Trophoblast cell (in vitro differentiated cells and primary cell): ENCODE results near the gene CBFA2T3.

Experiments used
- DNase-seq, 2 donors: peaks; one replicate each; pipeline ENCODE4 v3.0.0-alpha.2; 2016
- H2AFZ ChIP-seq: 2 replicates; pipeline ENCODE4 v1.6.1; 2013; ENCODE audit warnings: low read length, moderate library complexity, mild to moderate bottlenecking; ENCODE audit not compliant: insufficient read depth, poor library complexity
- H2AK5ac ChIP-seq: 2 replicates; pipeline ENCODE4 v1.6.1; 2013; ENCODE audit warnings: mild to moderate bottlenecking, low read length
- H2BK120ac ChIP-seq: 2 replicates; pipeline ENCODE4 v1.6.1; 2013; ENCODE audit warnings: low read length, mild to moderate bottlenecking, moderate library complexity; ENCODE audit not compliant: insufficient read depth, poor library complexity
- H2BK12ac ChIP-seq: 2 replicates; pipeline ENCODE4 v1.6.1; 2013; ENCODE audit warnings: mild to moderate bottlenecking, low read length, moderate library complexity
- H2BK5ac ChIP-seq: 2 replicates; pipeline ENCODE4 v1.6.1; 2013; ENCODE audit warnings: low read length, low read depth, moderate library complexity, mild to moderate bottlenecking; ENCODE audit not compliant: poor library complexity
- H3K14ac ChIP-seq: 2 replicates; pipeline ENCODE4 v1.6.1; 2013; ENCODE audit warnings: mild to moderate bottlenecking, low read length
- H3K18ac ChIP-seq: 2 replicates; pipeline ENCODE4 v1.6.1; 2013; ENCODE audit warnings: mild to moderate bottlenecking, low read length
- H3K23ac ChIP-seq: 2 replicates; pipeline ENCODE4 v1.6.1; 2013; ENCODE audit warnings: low read length
- H3K27ac ChIP-seq: 2 replicates; pipeline ENCODE4 v1.5.1; 2013; ENCODE audit warnings: low read depth, mild to moderate bottlenecking, inconsistent platforms, low read length, moderate library complexity
- H3K27me3 ChIP-seq: 2 replicates; pipeline ENCODE4 v1.6.1; 2013; ENCODE audit warnings: inconsistent platforms, mild to moderate bottlenecking, low read length, moderate library complexity; ENCODE audit not compliant: insufficient read depth
- H3K36me3 ChIP-seq, 2 experiments: 1 replicate in 1 of 2; 2 replicates in 1 of 2; pipeline ENCODE4 v1.6.1; 2013; ENCODE audit warnings: low read length in 2 of 2, mild to moderate bottlenecking in 2 of 2, moderate library complexity in 1 of 2; ENCODE audit not compliant: insufficient read depth in 2 of 2, control insufficient read depth in 1 of 2
- H3K4ac ChIP-seq: 2 replicates; pipeline ENCODE4 v1.6.1; 2013; ENCODE audit warnings: low read depth, mild to moderate bottlenecking, low read length, moderate library complexity
- H3K4me1 ChIP-seq, 2 experiments: 1 replicate in 1 of 2; 2 replicates in 1 of 2; pipeline ENCODE4 v1.6.1; 2013; ENCODE audit warnings: low read length in 2 of 2, mild to moderate bottlenecking in 2 of 2, moderate library complexity in 1 of 2; ENCODE audit not compliant: insufficient read depth in 2 of 2, control insufficient read depth in 1 of 2
- H3K4me2 ChIP-seq: 2 replicates; pipeline ENCODE4 v1.6.1; 2013; ENCODE audit warnings: inconsistent platforms, mild to moderate bottlenecking, low read length, moderate library complexity
- H3K4me3 ChIP-seq: 2 replicates; pipeline ENCODE4 v1.5.1; 2013; ENCODE audit warnings: mild to moderate bottlenecking, low read depth, low read length, inconsistent platforms
- H3K79me1 ChIP-seq: one replicate; pipeline ENCODE4 v1.6.1; 2013; ENCODE audit warnings: low read length
- H3K79me2 ChIP-seq: 2 replicates; pipeline ENCODE4 v1.6.1; 2013; ENCODE audit warnings: low read length, mild to moderate bottlenecking; ENCODE audit not compliant: control insufficient read depth, insufficient read depth, poor library complexity
- H3K9ac ChIP-seq: 2 replicates; pipeline ENCODE4 v1.6.1; 2013; ENCODE audit warnings: mild to moderate bottlenecking, low read length
- H3K9me3 ChIP-seq: 2 replicates; pipeline ENCODE4 v1.6.1; 2013; ENCODE audit warnings: low read depth, mild to moderate bottlenecking, control low read depth, inconsistent platforms, low read length; ENCODE audit not compliant: insufficient read depth
- H4K12ac ChIP-seq: 2 replicates; pipeline ENCODE4 v1.6.1; 2013; ENCODE audit warnings: low read depth, mild to moderate bottlenecking, low read length, moderate library complexity
- H4K8ac ChIP-seq: 2 replicates; pipeline ENCODE4 v1.6.1; 2013; ENCODE audit warnings: low read depth, mild to moderate bottlenecking, low read length, moderate library complexity
- H4K91ac ChIP-seq: one replicate; pipeline ENCODE4 v1.6.1; 2013; ENCODE audit warnings: low read depth, mild to moderate bottlenecking, low read length, moderate library complexity
- WGBS: extraction: QIAGEN DNeasy Blood & Tissue Kit; methylation state at CpG from one replicate; pipeline ENCODE4 v1.1.7; 2013; ENCODE audit warnings: missing lambda C conversion rate; ENCODE audit not compliant: insufficient read length, insufficient coverage; ENCODE audit errors: extremely low coverage; 5-methylcytosine and 5-hydroxymethylcytosine counted together

Gene CBFA2T3

GRCh38 chr16:88964636-88965035, 12.4 kb downstream of the CBFA2T3 start:
- no peak for DNase-seq
- H4K8ac ChIP-seq = no peak overlapping the region
- no peaks in the 10 kb centered on the region for H3K4me1 ChIP-seq
- no peak overlapping the region for H3K4me3 ChIP-seq
- no peaks in the 10 kb centered on the region for H3K79me2 ChIP-seq
- H3K9me3 ChIP-seq = peaks cover 5% of the 10 kb centered on the region
- no peak overlapping the region for H3K23ac ChIP-seq
- H2BK12ac ChIP-seq = no peak overlapping the region
- no peak overlapping the region for H3K4ac ChIP-seq
- no peak overlapping the region for H3K27ac ChIP-seq
- H3K14ac ChIP-seq = no peak overlapping the region
- H3K79me1 ChIP-seq = no peaks in the 10 kb centered on the region
- no peak overlapping the region for H4K91ac ChIP-seq
- no peak overlapping the region for H3K18ac ChIP-seq
- H3K27me3 ChIP-seq = no peaks in the 10 kb centered on the region
- no peak overlapping the region for H3K9ac ChIP-seq
- H2BK120ac ChIP-seq = no peak overlapping the region
- H2AK5ac ChIP-seq = no peak overlapping the region
- H3K36me3 ChIP-seq = no peaks in the 10 kb centered on the region
- H2AFZ ChIP-seq = no peak overlapping the region
- H4K12ac ChIP-seq = no peak overlapping the region
- H3K4me2 ChIP-seq = no peak overlapping the region
- no peak overlapping the region for H2BK5ac ChIP-seq

GRCh38 chr16:88963583-88963982, 13.4 kb downstream of the CBFA2T3 start:
- H2BK12ac ChIP-seq = no peak overlapping the region
- no peak overlapping the region for H4K12ac ChIP-seq
- no peak overlapping the region for H3K27ac ChIP-seq
- no peak overlapping the region for H4K8ac ChIP-seq
- no peaks in the 10 kb centered on the region for H3K79me1 ChIP-seq
- no peaks in the 10 kb centered on the region for H3K36me3 ChIP-seq
- no peak overlapping the region for H3K4ac ChIP-seq
- DNase-seq = no peak
- no peak overlapping the region for H3K4me2 ChIP-seq
- no peak overlapping the region for H3K23ac ChIP-seq
- no peak overlapping the region for H3K14ac ChIP-seq
- H4K91ac ChIP-seq = no peak overlapping the region
- H2BK120ac ChIP-seq = no peak overlapping the region
- no peaks in the 10 kb centered on the region for H3K4me1 ChIP-seq
- WGBS = no CpG with 5 or more reads among the region's 20 CpGs
- no peak overlapping the region for H3K9ac ChIP-seq
- H3K79me2 ChIP-seq = no peaks in the 10 kb centered on the region
- H3K4me3 ChIP-seq = no peak overlapping the region
- no peaks in the 10 kb centered on the region for H3K27me3 ChIP-seq
- H2BK5ac ChIP-seq = no peak overlapping the region
- H2AK5ac ChIP-seq = no peak overlapping the region
- no peak overlapping the region for H2AFZ ChIP-seq
- H3K9me3 ChIP-seq = peaks cover 5% of the 10 kb centered on the region
- no peak overlapping the region for H3K18ac ChIP-seq

- no peak overlapping the region for H2BK120ac ChIP-seq
- H3K4me2 ChIP-seq = no peak overlapping the region
- H3K4me3 ChIP-seq = no peak overlapping the region
- no peak overlapping the region for H3K27ac ChIP-seq
- H3K9ac ChIP-seq = no peak overlapping the region
- H3K79me2 ChIP-seq = no peaks in the 10 kb centered on the region
- no peak overlapping the region for H4K8ac ChIP-seq
- H3K36me3 ChIP-seq = no peaks in the 10 kb centered on the region
- H3K23ac ChIP-seq = no peak overlapping the region
- H3K9me3 ChIP-seq = peaks cover 5% of the 10 kb centered on the region
- H3K4me1 ChIP-seq = no peaks in the 10 kb centered on the region
- H2AK5ac ChIP-seq = no peak overlapping the region
- no peak for DNase-seq
- no peak overlapping the region for H3K14ac ChIP-seq
- no peaks in the 10 kb centered on the region for H3K79me1 ChIP-seq
- H4K91ac ChIP-seq = no peak overlapping the region
- no peak overlapping the region for H4K12ac ChIP-seq
- no peak overlapping the region for H2BK5ac ChIP-seq
- H3K18ac ChIP-seq = no peak overlapping the region
- no CpG with 5 or more reads among the region's 23 CpGs for WGBS
- H2AFZ ChIP-seq = no peak overlapping the region
- no peaks in the 10 kb centered on the region for H3K27me3 ChIP-seq
- H2BK12ac ChIP-seq = no peak overlapping the region
- no peak overlapping the region for H3K4ac ChIP-seq
Observed at GRCh38 chr16:88962478-88963152, 14.4 kb downstream of the CBFA2T3 start.

- no peak overlapping the region for H3K4ac ChIP-seq
- H3K23ac ChIP-seq = no peak overlapping the region
- DNase-seq = no peak
- H2BK12ac ChIP-seq = no peak overlapping the region
- H3K9me3 ChIP-seq = peaks cover 5% of the 10 kb centered on the region
- H2AK5ac ChIP-seq = no peak overlapping the region
- H2BK5ac ChIP-seq = no peak overlapping the region
- no peak overlapping the region for H2BK120ac ChIP-seq
- no peak overlapping the region for H3K18ac ChIP-seq
- H4K91ac ChIP-seq = no peak overlapping the region
- H3K4me1 ChIP-seq = no peaks in the 10 kb centered on the region
- no peak overlapping the region for H3K9ac ChIP-seq
- H3K79me2 ChIP-seq = no peaks in the 10 kb centered on the region
- WGBS = no CpG with 5 or more reads among the region's 9 CpGs
- no peak overlapping the region for H3K4me3 ChIP-seq
- no peaks in the 10 kb centered on the region for H3K36me3 ChIP-seq
- no peak overlapping the region for H2AFZ ChIP-seq
- no peak overlapping the region for H3K4me2 ChIP-seq
- no peak overlapping the region for H4K8ac ChIP-seq
- no peak overlapping the region for H3K27ac ChIP-seq
- H3K14ac ChIP-seq = no peak overlapping the region
- H3K27me3 ChIP-seq = no peaks in the 10 kb centered on the region
- H3K79me1 ChIP-seq = no peaks in the 10 kb centered on the region
- no peak overlapping the region for H4K12ac ChIP-seq
Observed at GRCh38 chr16:88961011-88961410, 16.0 kb downstream of the CBFA2T3 start.
